HG03025 (cell line): ENCODE data around the gene WDFY2.
"Not testable (repeated sequence)": the region's sequence is repeated elsewhere in the genome, so short reads cannot be mapped to it uniquely, and the experiment has no call there.

Experiments
- ATAC-seq: cut with Tn5 transposase; IDR thresholded peaks from one replicate; pipeline ENCODE4 v1.9.1; 2021; ENCODE audit warnings: mild to moderate bottlenecking, moderate library complexity; ENCODE audit not compliant: unreplicated experiment, low FRiP score

WDFY2 gene, protein sequence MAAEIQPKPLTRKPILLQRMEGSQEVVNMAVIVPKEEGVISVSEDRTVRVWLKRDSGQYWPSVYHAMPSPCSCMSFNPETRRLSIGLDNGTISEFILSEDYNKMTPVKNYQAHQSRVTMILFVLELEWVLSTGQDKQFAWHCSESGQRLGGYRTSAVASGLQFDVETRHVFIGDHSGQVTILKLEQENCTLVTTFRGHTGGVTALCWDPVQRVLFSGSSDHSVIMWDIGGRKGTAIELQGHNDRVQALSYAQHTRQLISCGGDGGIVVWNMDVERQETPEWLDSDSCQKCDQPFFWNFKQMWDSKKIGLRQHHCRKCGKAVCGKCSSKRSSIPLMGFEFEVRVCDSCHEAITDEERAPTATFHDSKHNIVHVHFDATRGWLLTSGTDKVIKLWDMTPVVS

GRCh38 chr13:51583875-51584730, at the start of gene WDFY2:
WDFY2 (plus strand) TSS chr13:51584462; CDS start chr13:51584688, 226 bp downstream.
- peak; percentile 81 for ATAC-seq

- ATAC-seq, result no peak
These were observed 45.6 kb upstream of the WDFY2 start for GRCh38 chr13:51538591-51539179.

DNA sequence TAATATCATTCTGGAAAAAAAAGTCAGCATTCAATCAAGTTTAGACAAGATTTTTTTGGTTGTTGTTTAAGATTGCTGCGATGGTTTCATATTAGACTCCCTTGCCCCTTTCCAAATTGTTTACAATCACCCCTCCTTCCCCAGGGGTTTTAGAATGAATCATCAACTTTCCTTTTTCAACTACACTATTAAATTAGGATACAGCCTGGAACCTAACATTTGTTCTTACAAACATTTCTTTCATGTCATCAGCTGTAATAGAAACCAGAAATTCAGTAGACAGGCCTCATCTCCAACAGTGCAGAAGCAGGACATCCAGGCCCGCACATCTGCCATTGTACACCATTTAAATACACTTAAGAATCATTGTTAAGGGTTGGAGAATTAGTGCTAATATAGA, 44.4 kb upstream of the WDFY2 start:
- ATAC-seq, result no peak

DNA sequence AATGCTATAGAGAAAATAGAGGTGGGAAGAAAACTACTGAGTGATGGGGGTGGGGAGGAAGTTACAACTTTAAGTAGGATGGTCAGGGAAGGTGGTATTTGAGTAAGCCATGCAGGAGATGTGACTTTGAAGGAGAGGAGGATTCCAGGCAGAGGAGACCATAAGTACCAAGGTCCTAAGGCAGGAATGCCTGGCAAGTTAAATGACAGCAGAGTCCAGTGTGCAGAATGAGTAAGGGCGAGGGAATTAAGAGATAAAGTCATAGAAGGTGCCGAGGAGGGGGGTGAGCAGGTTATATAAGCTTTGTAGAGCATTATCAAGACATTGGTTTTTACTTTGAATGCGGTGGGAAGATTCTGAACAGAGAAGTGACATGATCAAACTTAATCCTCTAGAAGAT, 43.2 kb upstream of the WDFY2 start:
- ATAC-seq, result no peak

- ATAC-seq, result no peak
These were observed 42.4 kb upstream of the WDFY2 start for GRCh38 chr13:51541809-51542258.

GRCh38 chr13:51542346-51543242, 41.7 kb upstream of the WDFY2 start:
- ATAC-seq, result no peak

GRCh38 chr13:51545446-51545845, 38.8 kb upstream of the WDFY2 start:
- ATAC-seq, result not testable (repeated sequence)

- ATAC-seq, result no peak
These were observed 36.7 kb upstream of the WDFY2 start for GRCh38 chr13:51547425-51548176.

DNA sequence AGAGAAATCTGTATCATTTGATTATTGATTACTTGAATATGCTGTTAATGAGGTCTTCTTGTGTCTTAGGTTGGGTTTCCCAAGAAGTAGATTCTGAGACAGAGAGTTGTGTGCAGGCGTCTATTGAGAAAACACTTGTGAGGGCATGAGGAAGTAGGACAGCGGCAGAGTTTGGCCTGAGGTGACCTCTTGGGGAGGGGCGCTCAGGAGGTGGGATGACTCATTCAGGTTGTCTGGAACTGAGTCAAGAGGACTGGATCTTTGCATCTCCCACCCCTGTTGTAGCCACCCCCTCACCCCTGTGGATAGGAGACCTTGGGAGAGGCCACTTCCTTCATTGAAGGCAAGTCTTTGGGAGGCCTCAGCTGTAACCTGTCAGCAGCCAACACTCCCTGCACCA, 35.2 kb upstream of the WDFY2 start:
- ATAC-seq, result peak; percentile 77

- ATAC-seq, result no peak
These were observed 34.7 kb upstream of the WDFY2 start for GRCh38 chr13:51549593-51549992.

- ATAC-seq, result no peak
These were observed 34.1 kb upstream of the WDFY2 start for GRCh38 chr13:51550151-51550550.

GRCh38 chr13:51551416-51551815, 32.8 kb upstream of the WDFY2 start:
- no peak for ATAC-seq

GRCh38 chr13:51552027-51552426, 32.2 kb upstream of the WDFY2 start:
- no peak for ATAC-seq

DNA sequence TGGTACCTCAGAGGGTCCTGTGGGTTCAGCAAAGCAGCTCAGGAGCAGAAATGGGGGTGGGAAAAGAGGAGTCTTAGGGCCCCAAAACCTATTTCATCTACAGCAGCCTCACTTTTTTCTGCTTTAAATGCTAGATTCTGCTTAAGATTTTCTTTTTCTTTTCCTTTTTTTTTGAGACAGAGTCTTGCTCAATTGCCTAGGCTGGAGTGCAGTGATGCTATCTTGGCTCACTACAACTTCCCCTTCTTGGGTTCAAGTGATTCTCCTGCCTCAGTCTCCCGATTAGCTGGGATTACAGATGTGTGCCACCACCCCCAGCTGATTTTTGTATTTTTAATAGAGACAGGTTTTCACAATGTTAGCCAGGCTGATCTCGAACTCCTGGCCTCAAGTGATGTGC, 30.7 kb upstream of the WDFY2 start:
- ATAC-seq, result no peak

- no peak for ATAC-seq
These were observed 27.5 kb upstream of the WDFY2 start for GRCh38 chr13:51556740-51557139.

DNA sequence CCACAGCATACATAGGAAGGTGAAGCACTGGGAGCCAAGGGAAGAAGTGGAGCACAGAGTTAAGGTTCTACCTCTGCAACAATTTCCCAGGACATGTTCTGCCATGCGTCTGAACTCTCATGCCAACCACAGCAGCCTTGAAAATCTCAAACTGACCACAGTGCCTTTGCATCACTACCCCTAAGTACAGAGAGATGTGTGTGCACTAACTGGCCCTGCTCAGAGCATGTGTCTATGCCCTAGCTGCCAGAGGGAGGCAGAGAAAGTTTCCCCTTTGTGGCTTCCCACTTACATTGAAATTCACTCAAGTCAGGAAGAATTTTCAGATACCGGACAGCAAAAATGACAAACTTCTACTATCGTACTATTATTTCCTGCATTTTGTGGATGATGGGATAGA, 26.8 kb upstream of the WDFY2 start:
- ATAC-seq, result no peak

GRCh38 chr13:51557875-51558612, 26.2 kb upstream of the WDFY2 start:
- no peak for ATAC-seq

- ATAC-seq, result no peak
These were observed 24.1 kb upstream of the WDFY2 start for GRCh38 chr13:51559946-51560735.
